Measurements from ENCODE around the gene HELZ2. TPM values are rescaled to one million over a fixed set of nuclear protein-coding genes. Genes with fewer than 3 reads are reported as not detected.

Gene HELZ2
- total RNA-seq, 1 donor, result 27.0 TPM

DNA sequence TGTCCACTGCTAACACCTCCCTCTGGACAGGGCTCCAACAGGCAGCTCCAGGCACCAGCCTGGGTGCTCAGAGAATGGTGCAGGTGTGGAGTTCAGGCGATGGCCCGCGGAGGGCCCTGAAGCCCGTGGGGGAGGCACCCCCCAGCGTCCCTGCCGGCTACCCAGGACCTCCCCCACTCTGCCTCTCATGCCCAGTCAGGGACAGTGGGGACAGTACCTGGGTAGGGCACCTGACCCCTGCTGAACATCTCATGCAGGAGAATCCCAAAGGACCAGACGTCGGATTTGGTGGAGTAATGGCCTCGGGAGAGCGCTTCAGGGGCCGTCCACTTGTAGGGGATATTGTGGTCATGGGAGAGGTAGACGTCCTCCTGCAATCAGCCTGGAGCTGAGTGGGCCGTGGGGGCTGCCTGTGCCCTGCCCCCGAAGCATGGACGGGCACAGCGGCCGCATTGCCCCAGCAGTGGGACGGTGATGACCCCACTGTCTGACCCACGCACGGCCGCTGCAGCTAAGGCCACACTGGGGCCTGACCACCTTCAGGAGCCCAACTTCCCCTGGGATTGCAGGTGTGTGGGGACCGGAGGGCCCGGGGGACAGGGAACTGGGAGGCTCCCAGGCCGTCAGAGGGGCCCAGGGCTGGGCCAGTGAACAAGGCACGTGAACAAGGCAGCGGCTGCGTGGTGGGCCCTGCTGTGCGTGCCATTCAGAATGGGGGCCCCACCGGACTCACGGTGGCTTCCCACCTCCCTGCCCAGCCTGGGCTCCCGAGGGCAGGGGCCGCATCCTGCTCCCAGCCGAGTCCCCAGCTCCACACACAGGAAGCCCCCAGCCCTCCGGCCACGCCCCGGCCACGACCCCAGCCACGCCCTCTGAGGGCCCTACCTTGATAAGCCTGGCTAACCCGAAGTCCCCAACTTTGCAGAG is 43.9 kb downstream of the HELZ2 start:
- no peak for DNase-seq (ENCODE audit: low read depth)
- no peak overlapping the region for H3K4me3 ChIP-seq (ENCODE audit: low read depth, low read length)
- TF ChIP-seq CTCF (IDR thresholded peaks at IDR 0.05; ENCODE audit: insufficient read depth, low read length), result no peak

- DNase-seq (ENCODE audit: low read depth), result no peak
- H3K4me3 ChIP-seq (ENCODE audit: low read depth, low read length), result no peak overlapping the region
- no peak for TF ChIP-seq CTCF (IDR thresholded peaks at IDR 0.05; ENCODE audit: insufficient read depth, low read length)
Measured at GRCh38 chr20:63529180-63529860, 44.7 kb downstream of the HELZ2 start.

- DNase-seq (ENCODE audit: low read depth), result no peak
- TF ChIP-seq CTCF (IDR thresholded peaks at IDR 0.05; ENCODE audit: insufficient read depth, low read length), result no peak
- no peak overlapping the region for H3K4me3 ChIP-seq (ENCODE audit: low read depth, low read length)
Measured at GRCh38 chr20:63527184-63527583, 46.9 kb downstream of the HELZ2 start.

GRCh38 chr20:63525971-63526370 is 48.1 kb downstream of the HELZ2 start:
- no peak for TF ChIP-seq CTCF (IDR thresholded peaks at IDR 0.05; ENCODE audit: insufficient read depth, low read length)
- H3K4me3 ChIP-seq (ENCODE audit: low read depth, low read length), result no peak overlapping the region
- no peak for DNase-seq (ENCODE audit: low read depth)

- no peak overlapping the region for H3K4me3 ChIP-seq (ENCODE audit: low read depth, low read length)
- no peak for TF ChIP-seq CTCF (IDR thresholded peaks at IDR 0.05; ENCODE audit: insufficient read depth, low read length)
- no peak for DNase-seq (ENCODE audit: low read depth)
Measured at GRCh38 chr20:63525185-63525584, 48.9 kb downstream of the HELZ2 start.

Other genes starting within 250 kb of the HELZ2 start
- gene CHRNA4, start 212.9 kb downstream of the HELZ2 start, total RNA-seq (ENCODE audit: low replicate concordance), result not detected in 2 replicates
- gene KCNQ2, start 101.6 kb downstream of the HELZ2 start, total RNA-seq (ENCODE audit: low replicate concordance), result not detected in 2 replicates
- gene EEF1A2, start 75.2 kb downstream of the HELZ2 start, total RNA-seq (ENCODE audit: low replicate concordance), result 0.18 TPM in 1 of 2 replicates, not detected in the other
- 35.3 and 97.0 TPM in 2 replicates for gene PPDPF, start 53.5 kb downstream of the HELZ2 start, total RNA-seq (ENCODE audit: low replicate concordance)
- not detected in 2 replicates for gene PTK6, start 36.9 kb downstream of the HELZ2 start, total RNA-seq (ENCODE audit: low replicate concordance)
- not detected in 2 replicates for gene SRMS, start 26.5 kb downstream of the HELZ2 start, total RNA-seq (ENCODE audit: low replicate concordance)
- gene FNDC11, start 20.1 kb downstream of the HELZ2 start, total RNA-seq (ENCODE audit: low replicate concordance), result 0.25 and 0.45 TPM in 2 replicates
- 3.4 and 7.4 TPM in 2 replicates for gene GMEB2, start 52.9 kb upstream of the HELZ2 start, total RNA-seq (ENCODE audit: low replicate concordance)
- 9.3 and 12.1 TPM in 2 replicates for gene STMN3, start 79.2 kb upstream of the HELZ2 start, total RNA-seq (ENCODE audit: low replicate concordance)
- 17.3 and 23.4 TPM in 2 replicates for gene RTEL1, start 84.1 kb upstream of the HELZ2 start, total RNA-seq (ENCODE audit: low replicate concordance)
- 0.36 TPM in 1 of 2 replicates, not detected in the other for gene TNFRSF6B, start 122.4 kb upstream of the HELZ2 start, total RNA-seq (ENCODE audit: low replicate concordance)
- 25.7 and 30.6 TPM in 2 replicates for gene ARFRP1, start 133.7 kb upstream of the HELZ2 start, total RNA-seq (ENCODE audit: low replicate concordance)
- gene ZGPAT, start 133.8 kb upstream of the HELZ2 start, total RNA-seq (ENCODE audit: low replicate concordance), result 11.8 and 15.8 TPM in 2 replicates
- 1.7 and 2.1 TPM in 2 replicates for gene LIME1, start 162.4 kb upstream of the HELZ2 start, total RNA-seq (ENCODE audit: low replicate concordance)
- 31.9 and 39.2 TPM in 2 replicates for gene SLC2A4RG, start 165.5 kb upstream of the HELZ2 start, total RNA-seq (ENCODE audit: low replicate concordance)

Data from fibroblast of the aortic adventitia (primary cell).